Suppressor macrophage (primary cell): ENCODE data around the gene FGFR4.

Experiments
- DNase-seq, 4 experiments: peaks; one replicate each; pipeline ENCODE4 v3.0.0-alpha.2; 2020 to 2022
- total RNA-seq, 17 experiments: gene quantifications; one replicate each; lab custom pipeline; 2026; ENCODE audit warnings: mixed read lengths in 6 of 17, inconsistent platforms in 3 of 17; lab: John Stamatoyannopoulos, UW

The FGFR4 gene
- 0 to 4.1 (median 0) reads per million in 17 experiments for total RNA-seq

- DNase-seq, result peak; percentile 30 to 73 (median 54)
These were observed at the start of gene FGFR4 for GRCh38 chr5:177086654-177087397. FGFR4 (plus strand) TSS chr5:177086915; CDS start chr5:177089603, 2,688 bp downstream.

GRCh38 chr5:177036921-177037320, 49.8 kb upstream of the FGFR4 start:
- DNase-seq, result no peak

DNA sequence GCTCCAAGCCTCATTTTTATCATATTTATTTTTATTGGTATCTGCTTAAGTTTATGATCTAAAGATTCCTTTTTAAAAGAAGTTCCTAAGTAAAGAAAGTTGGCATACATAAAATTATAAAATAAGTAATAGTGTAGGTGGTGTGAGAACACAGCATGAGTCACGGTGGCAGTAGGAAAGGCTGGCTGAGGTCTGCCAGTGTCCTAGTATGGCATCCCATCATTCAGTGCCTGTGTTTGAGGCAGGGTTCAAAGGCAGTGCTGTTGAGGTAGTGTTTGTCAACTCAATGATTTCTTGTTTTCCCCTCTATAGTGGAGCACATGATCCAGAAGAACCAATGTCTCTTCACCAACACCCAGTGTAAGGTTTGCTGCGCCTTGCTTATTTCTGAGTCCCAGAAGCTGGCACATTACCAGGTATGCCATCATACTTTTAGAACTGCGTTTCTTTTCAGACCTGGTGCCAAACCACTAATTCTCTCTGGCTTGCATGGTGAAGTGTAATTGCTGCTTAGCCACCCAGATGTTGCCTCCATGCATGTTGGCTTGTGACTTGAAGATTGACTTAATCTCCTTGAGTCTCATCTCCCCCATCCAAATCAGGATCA, 45.8 kb upstream of the FGFR4 start:
- DNase-seq, result no peak

- no peak for DNase-seq
These were observed 44.8 kb upstream of the FGFR4 start for GRCh38 chr5:177041936-177042335.

- no peak for DNase-seq
These were observed 43.6 kb upstream of the FGFR4 start for GRCh38 chr5:177043114-177043513.

- DNase-seq, result no peak
These were observed 42.8 kb upstream of the FGFR4 start for GRCh38 chr5:177043958-177044357.

DNA sequence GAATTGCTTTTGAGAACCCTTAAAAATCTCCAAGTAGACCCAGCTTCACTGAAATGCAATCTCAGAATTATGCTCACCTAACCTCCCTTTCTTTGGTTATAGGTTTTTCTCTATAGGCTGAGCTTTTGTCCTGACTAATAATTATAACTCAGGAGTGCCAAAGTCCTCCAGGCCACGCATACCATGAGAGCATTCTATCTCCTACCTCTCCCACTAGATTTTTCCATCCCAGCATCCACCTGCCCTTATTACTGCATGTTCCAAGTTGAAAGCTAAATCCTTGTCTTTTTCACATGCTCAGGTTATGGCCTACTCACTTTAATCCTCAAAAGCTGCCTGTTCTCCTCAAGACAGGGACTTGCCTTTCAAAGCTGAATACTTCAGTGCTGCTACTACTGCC, 42.1 kb upstream of the FGFR4 start:
- no peak for DNase-seq

- DNase-seq, result no peak
These were observed 41.1 kb upstream of the FGFR4 start for GRCh38 chr5:177045631-177046030.

- peak in 2 of 4 experiments; percentile 16 to 20 for DNase-seq
These were observed 38.2 kb upstream of the FGFR4 start for GRCh38 chr5:177048531-177048930.

GRCh38 chr5:177049285-177049684, 37.4 kb upstream of the FGFR4 start:
- no peak for DNase-seq

DNA sequence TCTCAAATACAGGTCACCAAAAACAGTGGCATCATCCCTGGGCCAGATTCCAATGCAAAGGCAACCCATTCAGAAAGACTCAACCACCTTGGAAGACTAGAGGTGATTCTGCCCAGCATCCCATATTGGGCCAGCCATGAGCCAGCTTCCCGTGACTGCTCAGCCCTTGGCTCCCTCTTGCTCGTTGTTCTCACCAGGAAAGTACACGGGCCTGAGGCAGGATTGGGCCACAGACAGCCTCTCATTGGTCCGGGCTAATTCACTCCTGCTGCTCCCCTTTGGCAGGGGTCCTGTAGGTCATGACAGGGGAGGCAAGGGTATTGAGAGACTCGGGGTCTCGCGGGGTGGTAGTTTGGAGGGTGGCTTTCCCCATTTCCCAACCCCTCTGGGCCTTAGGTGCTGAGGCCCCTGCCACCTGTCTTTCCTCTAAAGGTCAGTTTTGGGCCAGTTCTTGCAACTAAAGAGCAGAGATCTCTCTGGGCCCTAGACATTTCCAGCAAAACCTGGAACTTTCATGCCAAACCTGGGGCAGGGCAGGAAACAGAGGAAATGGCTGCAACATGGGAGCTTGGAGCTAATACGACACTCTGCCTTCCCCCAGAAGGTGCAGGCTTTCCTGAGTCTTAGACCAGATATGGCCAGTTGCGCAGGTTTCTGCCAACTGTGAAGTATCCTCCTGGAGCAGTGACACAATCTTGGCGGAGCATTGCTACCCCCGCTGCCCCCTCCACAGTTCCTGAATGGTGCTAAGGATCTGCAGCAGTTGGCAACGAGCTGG, 22.0 kb upstream of the FGFR4 start:
- no peak for DNase-seq

DNA sequence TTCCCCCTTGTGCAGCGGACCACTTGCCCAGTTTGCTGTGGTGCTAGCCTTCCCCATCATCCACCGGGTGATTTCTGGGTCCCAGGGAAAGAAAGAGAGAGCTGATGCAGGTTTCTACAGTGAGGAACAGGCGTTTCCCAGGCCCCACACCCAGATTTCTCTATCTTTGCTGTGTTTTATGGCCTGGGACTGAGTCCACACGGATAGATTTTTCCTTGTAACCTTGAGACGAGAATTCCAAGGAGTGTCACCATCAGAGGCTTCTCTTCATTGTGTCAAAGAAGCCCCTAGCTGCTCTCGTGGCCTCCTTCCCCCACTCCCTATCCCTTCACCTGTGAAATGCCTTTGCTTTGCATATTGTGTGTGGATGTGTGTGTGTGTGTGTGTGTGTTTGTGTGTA, 21.2 kb upstream of the FGFR4 start:
- DNase-seq, result no peak

- no peak for DNase-seq
These were observed 20.5 kb upstream of the FGFR4 start for GRCh38 chr5:177066224-177066623.

DNA sequence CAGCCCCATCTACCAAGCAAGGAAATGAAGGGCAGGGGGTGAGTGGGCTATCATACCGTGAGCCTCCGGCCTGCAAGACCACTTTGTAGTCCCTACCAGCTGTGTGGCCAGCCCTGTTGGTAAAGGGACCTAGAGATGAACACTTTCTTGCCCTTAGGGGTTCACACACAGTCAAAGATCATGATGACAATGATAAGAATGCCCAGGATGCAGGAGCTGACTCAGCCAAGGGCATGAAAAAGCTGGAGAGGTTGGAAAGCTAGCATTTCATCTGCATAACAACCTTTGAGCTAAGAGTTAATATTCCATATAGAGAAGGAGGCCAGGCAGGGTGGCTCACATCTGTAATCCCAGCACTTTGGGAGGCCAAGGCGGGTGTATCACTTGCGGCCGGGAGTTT, 19.2 kb upstream of the FGFR4 start:
- no peak for DNase-seq

- no peak for DNase-seq
These were observed 16.1 kb upstream of the FGFR4 start for GRCh38 chr5:177070536-177071191.

- peak; percentile 83 to 90 (median 86) for DNase-seq
These were observed 14.9 kb upstream of the FGFR4 start for GRCh38 chr5:177071666-177072385.

DNA sequence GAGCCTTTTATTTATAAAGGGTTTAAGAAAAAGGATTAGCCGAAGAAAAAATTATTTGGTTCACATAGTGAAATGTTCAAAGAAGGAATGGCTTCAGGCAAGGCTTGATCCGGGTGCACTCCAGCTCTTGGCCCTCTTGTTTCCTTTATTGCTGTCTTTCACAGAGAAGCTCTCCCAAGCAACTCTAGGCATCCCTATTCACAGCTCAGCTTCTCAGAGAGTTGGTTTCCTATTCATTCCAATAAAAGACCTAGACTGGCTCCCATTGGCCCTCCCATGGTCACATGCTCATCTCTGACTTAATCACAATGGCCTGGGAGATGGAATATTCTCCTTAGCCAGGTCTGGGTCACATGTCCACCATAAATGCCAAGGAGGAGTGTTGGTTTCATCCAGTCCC, 9.4 kb upstream of the FGFR4 start:
- no peak for DNase-seq

- no peak for DNase-seq
These were observed 7.1 kb upstream of the FGFR4 start for GRCh38 chr5:177079606-177080005.

- no peak for DNase-seq
These were observed 6.5 kb upstream of the FGFR4 start for GRCh38 chr5:177080265-177080664.

DNA sequence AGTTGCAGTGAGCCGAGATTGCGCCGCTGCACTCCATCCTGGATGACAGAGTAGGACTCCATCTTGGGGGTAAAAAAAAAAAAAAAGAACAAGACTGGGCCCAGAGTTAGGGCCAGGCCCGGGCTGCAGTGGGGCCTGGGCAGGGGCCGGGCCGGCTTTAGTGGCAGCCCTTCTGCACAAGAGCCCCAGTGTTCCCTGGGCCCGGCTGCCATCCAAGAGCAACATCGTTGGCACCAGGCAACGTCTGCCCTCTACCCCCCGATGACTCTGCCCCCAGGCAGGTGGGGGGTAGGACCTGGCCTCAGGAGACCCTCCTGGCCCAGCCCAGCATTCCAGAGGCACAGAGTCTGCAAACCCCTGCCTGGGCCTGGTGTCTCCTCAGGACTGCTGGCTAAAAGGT, 4.9 kb upstream of the FGFR4 start:
- no peak for DNase-seq

DNA sequence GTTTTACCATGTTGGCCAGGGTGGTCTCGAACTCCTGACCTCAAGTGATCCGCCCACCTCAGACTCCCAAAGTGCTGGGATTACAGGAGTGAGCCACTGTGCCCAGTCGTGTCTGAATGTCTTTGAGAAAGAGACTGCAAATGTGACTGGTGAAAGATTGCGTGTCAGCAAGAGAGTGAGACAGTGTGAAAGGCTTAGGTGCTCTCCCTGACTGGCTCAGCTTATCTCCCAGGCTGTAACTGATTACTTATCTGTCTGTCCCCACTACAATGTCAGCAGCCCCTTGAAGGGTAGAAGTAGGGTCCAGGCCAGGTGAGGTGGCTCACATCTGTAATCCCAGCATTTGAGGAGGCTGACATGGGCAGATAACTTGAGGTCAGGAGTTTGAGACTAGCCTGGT, 3.4 kb upstream of the FGFR4 start:
- no peak for DNase-seq

GRCh38 chr5:177084175-177084574, 2.5 kb upstream of the FGFR4 start:
- DNase-seq, result no peak
